Neuron (in vitro differentiated cells): ENCODE results near the gene IL10.

ENCODE experiments used
- H2AFZ ChIP-seq: one replicate; pipeline ENCODE4 v1.6.1; 2013; ENCODE audit warnings: low read depth, mild to moderate bottlenecking, inconsistent platforms, low read length, moderate library complexity
- H3K27me3 ChIP-seq: one replicate; pipeline ENCODE4 v1.6.1; 2013; ENCODE audit warnings: low read length; ENCODE audit not compliant: insufficient read depth
- H3K36me3 ChIP-seq: one replicate; pipeline ENCODE4 v1.6.1; 2013; ENCODE audit warnings: low read length; ENCODE audit not compliant: insufficient read depth
- H3K4me1 ChIP-seq: one replicate; pipeline ENCODE4 v1.6.1; 2013; ENCODE audit warnings: low read length; ENCODE audit not compliant: insufficient read depth
- H3K4me3 ChIP-seq: 2 replicates; pipeline ENCODE4 v1.5.1; 2013; ENCODE audit warnings: mild to moderate bottlenecking, low read length, moderate library complexity
- H3K9me3 ChIP-seq: one replicate; pipeline ENCODE4 v1.6.1; 2013; ENCODE audit warnings: low read length

The IL10 gene

DNA sequence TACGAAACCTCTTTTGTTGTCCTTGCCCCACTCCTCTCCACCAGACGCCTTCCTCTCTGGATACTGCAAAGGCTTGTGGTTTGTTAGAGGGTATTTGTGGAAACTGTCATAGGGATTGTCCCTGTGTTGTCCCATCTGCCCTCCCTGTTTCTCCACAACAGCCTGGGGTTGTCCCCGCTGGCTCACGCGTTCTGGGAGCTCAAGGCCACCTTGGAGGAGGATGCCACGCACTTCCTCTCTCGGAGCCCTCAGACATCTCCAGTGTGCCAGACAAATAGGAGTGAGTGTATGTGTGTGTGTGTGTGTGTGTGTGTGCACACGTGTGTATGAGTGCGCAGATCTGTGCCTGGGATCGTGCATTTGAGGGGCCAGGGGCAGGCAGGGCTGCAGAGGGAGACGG is 39.3 kb downstream of the IL10 start:
- Histone ChIP-seq H3K36me3 (peaks cover 49% of the 10 kb centered on the region), H3K9me3 (no peaks in the 10 kb centered on the region), H2AFZ (no peak overlapping the region), H3K27me3 (no peaks in the 10 kb centered on the region), H3K4me1 (no peaks in the 10 kb centered on the region), H3K4me3 (no peak overlapping the region)

- peaks cover 49% of the 10 kb centered on the region for H3K36me3 ChIP-seq
- H3K4me1 ChIP-seq = no peaks in the 10 kb centered on the region
- H3K9me3 ChIP-seq = no peaks in the 10 kb centered on the region
- no peak overlapping the region for H2AFZ ChIP-seq
- H3K27me3 ChIP-seq = no peaks in the 10 kb centered on the region
- no peak overlapping the region for H3K4me3 ChIP-seq
Measured at GRCh38 chr1:206732508-206732907, 39.8 kb downstream of the IL10 start.

GRCh38 chr1:206729507-206729906 is 42.8 kb downstream of the IL10 start:
- Histone ChIP-seq H3K27me3 (no peaks in the 10 kb centered on the region), H3K4me1 (no peaks in the 10 kb centered on the region), H3K4me3 (no peak overlapping the region), H3K9me3 (no peaks in the 10 kb centered on the region), H3K36me3 (peaks cover 39% of the 10 kb centered on the region), H2AFZ (no peak overlapping the region)

DNA sequence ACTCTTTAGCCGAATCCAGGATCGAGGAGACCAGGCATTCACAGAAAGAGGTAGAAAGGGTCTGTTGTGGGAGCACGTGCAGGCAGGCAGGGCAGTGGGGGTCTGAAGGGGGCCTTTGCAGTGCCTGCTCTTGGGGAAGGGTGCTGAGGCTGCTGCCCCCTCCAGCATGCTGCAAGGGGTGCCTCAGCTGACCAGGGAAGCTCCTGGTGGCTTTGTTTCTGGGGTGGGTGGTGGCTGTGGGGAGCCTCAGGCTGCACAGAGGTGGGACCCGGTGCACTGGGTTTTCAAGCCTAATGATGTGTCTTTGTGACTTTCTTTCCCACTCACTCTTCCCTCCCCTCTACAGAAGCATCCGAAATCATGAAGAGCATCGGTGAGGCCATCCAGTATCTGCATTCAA is 43.2 kb downstream of the IL10 start:
- Histone ChIP-seq H3K4me3 (no peak overlapping the region), H3K27me3 (no peaks in the 10 kb centered on the region), H3K36me3 (peaks cover 39% of the 10 kb centered on the region), H3K4me1 (no peaks in the 10 kb centered on the region), H2AFZ (no peak overlapping the region), H3K9me3 (no peaks in the 10 kb centered on the region)

DNA sequence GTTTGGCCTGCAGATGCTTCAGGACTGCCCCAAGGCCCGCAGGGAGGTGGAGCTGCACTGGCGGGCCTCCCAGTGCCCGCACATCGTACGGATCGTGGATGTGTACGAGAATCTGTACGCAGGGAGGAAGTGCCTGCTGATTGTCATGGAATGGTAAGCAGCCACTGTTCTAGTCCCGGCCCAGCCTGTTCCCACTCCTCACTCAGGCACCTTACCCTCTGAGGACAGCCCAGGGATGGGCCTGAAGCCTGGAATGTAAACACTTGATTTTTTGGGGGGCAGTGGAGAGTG is 43.7 kb downstream of the IL10 start:
- Histone ChIP-seq H3K4me1 (no peaks in the 10 kb centered on the region), H2AFZ (no peak overlapping the region), H3K9me3 (no peaks in the 10 kb centered on the region), H3K36me3 (peaks cover 39% of the 10 kb centered on the region), H3K27me3 (no peaks in the 10 kb centered on the region), H3K4me3 (no peak overlapping the region)

DNA sequence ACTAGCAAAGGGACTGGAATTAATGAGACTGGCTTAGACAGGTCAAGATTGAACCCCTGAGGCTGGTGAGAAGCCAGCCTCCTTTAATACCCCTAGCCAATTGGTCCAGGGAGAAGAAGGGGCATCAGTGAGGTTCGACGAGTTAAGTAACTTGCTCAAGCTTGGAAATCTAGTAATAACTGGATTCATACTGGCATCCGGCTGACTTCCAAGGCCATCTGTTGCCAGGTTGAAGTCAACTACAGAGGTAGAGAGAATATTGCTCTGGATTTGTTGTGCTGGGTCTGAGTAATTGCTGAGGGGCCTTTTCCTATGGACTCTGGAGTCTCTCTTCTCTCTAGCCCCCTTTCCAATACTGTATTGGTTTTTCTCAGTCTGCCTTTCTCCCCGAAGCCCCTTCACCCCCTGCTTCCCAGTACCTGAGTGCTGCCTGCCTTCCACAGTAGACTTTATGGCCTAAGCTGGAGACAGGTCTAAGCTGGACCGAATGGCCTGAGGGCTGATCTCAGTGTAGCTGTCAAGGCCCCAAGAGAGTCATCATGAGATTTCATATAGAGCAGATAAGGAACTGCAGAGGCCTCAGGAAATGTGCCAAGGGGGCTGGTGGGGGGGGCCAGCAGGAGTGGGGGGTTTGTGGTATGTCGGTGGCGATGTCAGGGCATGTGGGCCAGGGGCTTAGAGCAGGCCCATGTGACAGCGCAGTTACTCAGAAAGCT is 44.2 kb downstream of the IL10 start:
- Histone ChIP-seq H3K36me3 (peaks cover 39% of the 10 kb centered on the region), H3K4me3 (no peak overlapping the region), H3K9me3 (no peaks in the 10 kb centered on the region), H3K27me3 (no peaks in the 10 kb centered on the region), H3K4me1 (no peaks in the 10 kb centered on the region), H2AFZ (no peak overlapping the region)

GRCh38 chr1:206725109-206725963 is 47.0 kb downstream of the IL10 start:
- no peak overlapping the region for H3K4me3 ChIP-seq
- no peaks in the 10 kb centered on the region for H3K9me3 ChIP-seq
- no peaks in the 10 kb centered on the region for H3K4me1 ChIP-seq
- no peak overlapping the region for H2AFZ ChIP-seq
- H3K36me3 ChIP-seq = peaks cover 15% of the 10 kb centered on the region
- H3K27me3 ChIP-seq = no peaks in the 10 kb centered on the region

- Histone ChIP-seq H3K4me3 (no peak overlapping the region), H3K9me3 (no peaks in the 10 kb centered on the region), H3K36me3 (peaks cover 2% of the 10 kb centered on the region), H2AFZ (no peak overlapping the region), H3K4me1 (no peaks in the 10 kb centered on the region), H3K27me3 (no peaks in the 10 kb centered on the region)
Measured at GRCh38 chr1:206723805-206724472, 48.4 kb downstream of the IL10 start.

DNA sequence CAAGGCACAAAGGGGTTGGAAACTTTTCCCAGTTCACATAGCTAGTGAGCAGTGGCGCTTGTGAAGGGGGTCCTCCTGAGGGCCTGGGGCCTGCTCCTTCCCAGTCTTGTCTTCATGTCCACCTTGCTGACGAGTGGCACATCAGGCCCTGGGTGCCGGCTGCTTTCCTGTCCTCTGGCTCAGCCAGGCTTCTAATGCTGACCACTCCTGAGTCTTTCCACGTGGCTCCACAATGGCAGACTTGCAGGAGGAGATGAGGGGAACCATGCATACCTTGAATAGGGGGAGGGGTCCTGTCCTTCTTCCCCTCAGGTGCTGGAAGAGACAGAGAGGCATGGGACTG is 48.9 kb downstream of the IL10 start:
- no peak overlapping the region for H3K4me3 ChIP-seq
- H3K27me3 ChIP-seq = no peaks in the 10 kb centered on the region
- H3K36me3 ChIP-seq = no peaks in the 10 kb centered on the region
- no peaks in the 10 kb centered on the region for H3K9me3 ChIP-seq
- no peak overlapping the region for H2AFZ ChIP-seq
- no peaks in the 10 kb centered on the region for H3K4me1 ChIP-seq

DNA sequence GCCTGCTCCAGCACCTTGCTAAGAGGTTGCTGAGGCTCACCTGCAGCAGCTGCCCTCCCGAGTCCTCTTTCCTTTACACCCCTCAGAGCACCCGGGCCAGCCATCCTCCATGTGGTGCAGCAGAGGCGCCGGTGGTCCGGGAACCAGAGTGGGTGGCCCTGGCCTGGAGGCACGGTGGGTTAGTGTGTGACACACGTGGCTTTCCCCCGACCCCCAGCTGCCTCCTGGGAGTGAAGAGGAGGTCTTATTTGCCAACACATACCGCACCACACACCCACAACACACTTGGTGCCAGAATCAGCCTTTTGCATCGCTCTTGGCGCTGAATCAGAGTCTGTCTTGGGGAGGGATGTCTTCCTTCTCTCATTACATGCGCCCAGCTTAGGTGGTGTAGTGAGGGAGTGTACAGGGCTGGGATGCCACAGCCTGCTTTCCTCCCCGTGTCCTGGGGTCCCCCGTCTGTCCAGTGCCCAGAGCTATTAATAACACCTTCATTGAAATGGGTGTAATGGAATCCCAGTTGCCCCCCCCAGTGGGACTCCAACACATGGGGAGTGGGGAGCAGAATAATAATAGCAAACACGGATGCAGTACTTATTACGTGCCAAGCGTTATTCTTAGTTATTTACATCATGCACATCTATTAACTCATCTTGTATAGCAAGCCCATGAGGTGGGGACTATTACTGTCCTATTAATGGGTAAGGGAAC is 49.4 kb downstream of the IL10 start:
- Histone ChIP-seq H3K4me3 (no peak overlapping the region), H3K4me1 (no peaks in the 10 kb centered on the region), H3K27me3 (no peaks in the 10 kb centered on the region), H2AFZ (no peak overlapping the region), H3K9me3 (no peaks in the 10 kb centered on the region), H3K36me3 (no peaks in the 10 kb centered on the region)

DNA sequence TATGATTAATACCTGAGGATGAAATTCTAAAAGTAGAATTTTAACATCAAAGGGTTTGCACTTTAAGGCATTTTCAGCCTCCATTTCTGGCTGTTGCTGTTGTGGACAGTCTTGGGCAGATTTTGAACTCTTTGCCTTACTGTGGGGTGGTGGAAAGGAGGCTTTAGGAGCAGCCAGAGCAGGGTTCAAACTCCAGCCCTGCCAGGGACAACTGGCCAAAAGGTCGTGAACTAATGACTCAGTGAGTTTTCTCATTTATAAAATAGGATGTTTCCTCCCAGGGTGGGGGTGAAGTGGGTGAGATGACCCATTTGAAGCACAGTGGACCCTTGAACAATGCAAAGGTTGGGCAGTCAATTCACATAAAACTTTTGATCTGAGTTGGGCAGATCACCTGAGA is 50.8 kb downstream of the IL10 start:
- Histone ChIP-seq H3K4me3 (no peak overlapping the region), H3K4me1 (no peaks in the 10 kb centered on the region), H3K9me3 (no peaks in the 10 kb centered on the region), H3K36me3 (no peaks in the 10 kb centered on the region), H3K27me3 (no peaks in the 10 kb centered on the region), H2AFZ (no peak overlapping the region)

DNA sequence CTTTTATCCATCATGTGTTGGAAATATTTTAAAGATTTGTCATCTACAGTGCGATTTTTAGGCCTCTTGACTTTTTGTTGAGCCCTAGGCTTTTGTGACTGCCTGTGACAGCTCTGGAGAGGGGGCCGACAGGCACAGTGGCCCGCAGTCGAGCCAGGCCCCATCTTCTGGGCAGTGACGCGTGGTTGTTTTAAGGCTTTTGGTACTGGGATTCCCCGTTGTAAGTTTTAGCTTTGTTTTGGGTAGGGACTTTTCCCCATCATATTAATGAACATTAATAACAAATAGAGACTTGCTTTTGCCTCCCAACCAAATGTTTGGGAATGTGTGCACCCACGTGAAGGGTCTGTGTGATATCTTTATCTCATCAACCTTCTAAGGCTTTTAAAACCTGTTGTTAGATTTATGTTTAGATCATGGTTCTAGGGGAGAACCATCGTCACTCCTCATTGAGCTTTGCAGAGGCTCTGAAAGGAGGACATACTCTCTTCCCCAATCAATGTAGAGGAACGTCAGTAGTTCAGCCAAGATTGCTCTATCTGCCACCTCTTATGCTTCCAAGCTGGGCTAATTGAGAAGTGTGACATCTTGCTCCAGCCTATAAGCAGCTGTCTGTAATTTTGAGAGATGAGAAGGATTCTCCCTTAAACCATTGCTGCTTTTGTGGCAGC is 53.0 kb downstream of the IL10 start:
- Histone ChIP-seq H3K36me3 (no peaks in the 10 kb centered on the region), H2AFZ (no peak overlapping the region), H3K9me3 (no peaks in the 10 kb centered on the region), H3K27me3 (no peaks in the 10 kb centered on the region), H3K4me3 (no peak overlapping the region), H3K4me1 (no peaks in the 10 kb centered on the region)

- Histone ChIP-seq H2AFZ (no peak overlapping the region), H3K4me3 (no peak overlapping the region), H3K4me1 (peaks cover 2% of the 10 kb centered on the region)
Measured at GRCh38 chr1:206717674-206717989, 54.7 kb downstream of the IL10 start.

More at GRCh38 chr1:206717674-206717989, 54.7 kb downstream of the IL10 start:
- no peaks in the 10 kb centered on the region for H3K27me3 ChIP-seq
- H3K9me3 ChIP-seq = no peaks in the 10 kb centered on the region
- no peaks in the 10 kb centered on the region for H3K36me3 ChIP-seq
